GM19023 (cell line): ENCODE results near the gene UBE2Q2.
"Not testable (repeated sequence)": the region's sequence is repeated elsewhere in the genome, so short reads cannot be mapped to it uniquely, and the experiment has no call there.

Source experiments
- ATAC-seq: cut with Tn5 transposase; IDR thresholded peaks from one replicate; pipeline ENCODE4 v1.9.1; 2021; ENCODE audit warnings: mild to moderate bottlenecking, moderate library complexity; ENCODE audit not compliant: unreplicated experiment

UBE2Q2 gene

DNA sequence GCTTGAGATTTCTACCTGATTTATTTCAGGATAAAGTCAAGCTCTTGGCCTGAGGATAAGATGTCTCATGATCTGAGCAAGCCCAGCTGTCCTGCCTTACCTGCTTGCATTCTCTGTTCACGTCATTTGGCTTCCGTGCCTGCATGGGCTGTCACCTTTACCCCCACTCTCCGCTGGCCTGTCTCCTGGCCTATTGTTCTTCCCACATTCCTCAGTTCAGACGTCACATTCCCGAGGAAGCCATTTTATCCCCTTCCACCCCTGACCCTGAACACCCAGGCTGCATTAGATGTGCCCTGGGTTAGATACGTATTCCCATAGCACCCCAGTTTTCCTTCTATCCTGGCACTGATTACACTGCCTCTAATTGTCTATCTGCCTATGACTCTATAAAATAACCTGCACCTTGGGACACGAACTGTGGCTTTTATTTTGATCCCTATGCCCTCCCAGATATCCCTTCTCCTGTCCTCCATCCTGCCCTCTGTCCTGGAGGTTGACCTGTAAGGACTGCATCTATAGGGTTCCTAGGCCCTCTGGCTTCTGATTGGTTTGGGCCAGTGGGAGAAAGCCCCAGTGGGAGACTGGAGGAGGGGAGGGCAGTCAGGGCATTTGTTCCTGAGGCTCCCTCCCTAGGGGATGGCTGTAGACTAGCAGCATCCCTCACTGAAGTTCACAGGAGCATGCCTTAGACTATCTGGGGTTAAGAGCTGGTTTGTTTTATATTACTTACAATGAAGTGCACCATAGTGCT, 19.2 kb upstream of the UBE2Q2 start:
- no peak for ATAC-seq

GRCh38 chr15:75827691-75828090, 15.6 kb upstream of the UBE2Q2 start:
- no peak for ATAC-seq

DNA sequence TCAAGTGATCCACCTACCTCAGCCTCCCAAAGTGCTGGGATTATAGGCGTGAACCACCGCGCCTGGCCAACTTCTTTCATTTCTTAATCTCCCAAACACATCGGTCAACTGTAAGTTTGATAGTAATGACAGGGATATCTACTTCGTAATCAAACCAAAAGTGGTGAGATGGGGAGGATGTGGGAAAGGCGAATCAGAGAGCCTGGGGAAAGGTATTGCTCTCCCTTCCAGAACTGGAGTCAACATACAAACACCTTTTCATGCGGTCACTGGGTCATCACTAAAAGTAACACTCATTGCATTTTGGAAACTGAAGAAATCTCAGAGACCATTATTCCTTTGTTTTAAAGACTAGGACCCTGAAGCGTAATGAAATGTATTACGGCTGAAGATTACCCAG, 14.8 kb upstream of the UBE2Q2 start:
- ATAC-seq = no peak

DNA sequence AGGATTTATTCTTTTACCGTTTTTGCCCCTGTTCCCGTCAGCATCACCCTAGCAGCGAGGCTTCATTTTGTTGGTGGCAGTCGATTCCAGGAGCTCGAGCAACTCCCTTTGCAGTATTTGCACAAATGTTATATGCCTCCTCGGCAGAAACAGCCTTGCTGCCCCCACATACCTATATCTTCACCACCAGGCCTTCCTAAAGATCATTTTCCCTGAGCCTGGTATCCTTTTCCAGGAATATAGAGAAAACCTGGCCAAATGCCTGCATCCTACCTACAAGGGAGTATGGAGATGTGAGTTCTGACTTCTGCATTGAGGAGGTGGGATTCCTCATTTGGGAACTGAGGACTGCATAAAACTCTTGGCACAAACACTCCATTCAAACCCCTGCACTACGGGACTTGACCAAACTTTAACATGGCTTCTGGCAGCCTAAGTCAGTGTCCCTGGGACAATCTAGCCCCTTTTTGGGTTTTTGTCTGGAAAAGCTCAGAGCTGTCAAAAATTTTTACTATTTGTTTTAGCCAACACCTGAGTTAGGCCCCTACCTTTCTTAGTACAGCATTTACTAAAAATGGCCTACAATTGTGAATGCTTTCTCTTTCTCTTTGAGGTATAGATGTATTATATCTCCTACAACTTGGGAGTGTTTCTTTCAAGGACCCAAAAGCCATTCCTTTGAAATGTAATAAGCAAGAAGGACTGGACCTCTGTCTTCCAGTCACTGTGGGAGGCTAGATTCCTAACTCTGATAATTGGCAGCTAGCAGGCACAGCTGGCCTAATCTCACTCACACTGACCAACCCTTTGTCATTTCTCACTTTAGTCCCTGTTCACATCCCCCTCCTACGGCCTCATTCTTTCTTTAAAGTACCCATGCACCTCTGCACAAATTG, 12.1 kb upstream of the UBE2Q2 start:
- ATAC-seq = no peak

GRCh38 chr15:75831806-75832102, 11.5 kb upstream of the UBE2Q2 start:
- ATAC-seq = no peak

- ATAC-seq = no peak
Measured at GRCh38 chr15:75832114-75832513, 11.1 kb upstream of the UBE2Q2 start.

- ATAC-seq = no peak
Measured at GRCh38 chr15:75834021-75834420, 9.2 kb upstream of the UBE2Q2 start.

DNA sequence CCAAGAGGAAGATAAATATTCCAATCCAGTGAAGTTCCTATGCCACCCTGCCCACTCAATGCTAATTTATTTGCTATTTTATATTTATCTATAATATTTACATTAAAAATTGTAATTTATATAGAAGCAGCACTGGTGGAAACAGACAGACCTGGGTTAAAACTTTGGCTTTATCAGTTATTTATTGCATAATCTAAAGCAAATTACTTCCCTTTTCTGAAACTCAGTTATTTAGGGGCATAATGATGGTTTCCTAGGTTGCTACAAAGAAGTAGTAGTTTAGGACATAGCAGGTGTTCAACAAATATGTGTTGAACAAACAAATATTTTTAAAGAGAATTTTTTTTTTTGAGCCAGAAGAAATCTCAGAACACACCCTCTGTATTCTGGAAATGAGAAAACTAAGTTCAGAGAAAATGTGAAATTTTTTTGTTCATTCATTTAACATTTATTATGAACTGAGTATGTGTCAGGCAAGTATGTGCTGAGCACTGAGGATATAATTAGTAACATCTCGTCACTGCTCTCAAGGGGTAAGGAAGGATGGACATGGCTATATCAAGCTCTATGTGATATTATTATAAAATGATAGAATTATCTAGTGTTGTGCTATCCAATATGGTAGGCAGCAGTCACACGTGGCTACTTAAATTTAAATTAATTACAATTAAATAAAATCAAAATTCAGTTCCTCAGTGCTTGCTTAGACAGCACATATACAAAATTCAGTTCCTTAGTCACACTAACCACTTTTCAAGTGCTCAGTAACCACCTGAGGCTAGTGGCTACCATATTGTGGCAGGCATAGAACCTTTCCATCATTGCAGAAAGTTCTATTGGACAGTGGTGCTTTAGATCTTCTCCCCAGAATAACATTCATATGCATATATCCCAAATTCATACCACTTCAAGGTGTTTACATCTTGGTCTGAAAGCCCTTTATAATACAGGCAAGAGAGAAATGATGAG, 7.0 kb upstream of the UBE2Q2 start:
- no peak for ATAC-seq

- peak; percentile 67 for ATAC-seq
Measured at GRCh38 chr15:75836959-75837334, 6.3 kb upstream of the UBE2Q2 start.

DNA sequence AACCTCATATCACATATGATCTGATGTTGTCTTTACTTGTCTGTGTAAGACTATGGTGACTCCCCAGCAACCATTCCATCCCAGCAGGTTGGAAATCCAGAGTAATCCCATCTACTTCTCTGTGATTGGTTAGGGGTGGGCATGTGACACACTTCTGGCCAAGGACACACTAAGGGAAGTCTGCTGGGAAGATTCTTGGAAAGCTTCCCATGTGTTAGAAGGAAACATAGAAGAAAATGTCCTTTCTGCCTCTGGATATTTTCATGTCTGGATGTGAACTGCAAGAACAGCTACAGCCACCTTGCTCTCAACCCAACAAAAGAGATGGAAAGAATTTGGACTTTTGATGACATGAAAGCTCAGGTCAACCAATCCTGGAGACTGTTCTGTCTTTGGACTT, 2.6 kb upstream of the UBE2Q2 start:
- no peak for ATAC-seq

DNA sequence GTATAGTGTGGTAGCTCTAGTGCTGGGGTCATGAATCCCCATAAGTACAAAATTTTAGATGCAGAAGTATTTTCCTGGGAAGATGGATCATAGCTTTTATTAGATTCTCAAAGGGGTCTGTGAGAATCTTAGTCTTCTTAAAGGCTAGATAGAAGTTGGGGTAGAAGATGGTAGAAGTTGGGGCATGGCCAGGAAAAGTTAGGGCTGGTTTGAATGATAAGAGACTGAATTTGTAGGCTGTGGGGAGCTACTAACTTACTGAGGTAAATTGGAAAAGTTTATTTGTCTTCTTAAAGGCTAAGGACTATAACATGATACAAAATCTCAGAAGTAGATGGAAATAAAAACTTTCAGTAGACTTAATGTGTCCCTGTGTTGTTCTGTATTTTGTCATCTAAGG, 1.6 kb upstream of the UBE2Q2 start:
- no peak for ATAC-seq

DNA sequence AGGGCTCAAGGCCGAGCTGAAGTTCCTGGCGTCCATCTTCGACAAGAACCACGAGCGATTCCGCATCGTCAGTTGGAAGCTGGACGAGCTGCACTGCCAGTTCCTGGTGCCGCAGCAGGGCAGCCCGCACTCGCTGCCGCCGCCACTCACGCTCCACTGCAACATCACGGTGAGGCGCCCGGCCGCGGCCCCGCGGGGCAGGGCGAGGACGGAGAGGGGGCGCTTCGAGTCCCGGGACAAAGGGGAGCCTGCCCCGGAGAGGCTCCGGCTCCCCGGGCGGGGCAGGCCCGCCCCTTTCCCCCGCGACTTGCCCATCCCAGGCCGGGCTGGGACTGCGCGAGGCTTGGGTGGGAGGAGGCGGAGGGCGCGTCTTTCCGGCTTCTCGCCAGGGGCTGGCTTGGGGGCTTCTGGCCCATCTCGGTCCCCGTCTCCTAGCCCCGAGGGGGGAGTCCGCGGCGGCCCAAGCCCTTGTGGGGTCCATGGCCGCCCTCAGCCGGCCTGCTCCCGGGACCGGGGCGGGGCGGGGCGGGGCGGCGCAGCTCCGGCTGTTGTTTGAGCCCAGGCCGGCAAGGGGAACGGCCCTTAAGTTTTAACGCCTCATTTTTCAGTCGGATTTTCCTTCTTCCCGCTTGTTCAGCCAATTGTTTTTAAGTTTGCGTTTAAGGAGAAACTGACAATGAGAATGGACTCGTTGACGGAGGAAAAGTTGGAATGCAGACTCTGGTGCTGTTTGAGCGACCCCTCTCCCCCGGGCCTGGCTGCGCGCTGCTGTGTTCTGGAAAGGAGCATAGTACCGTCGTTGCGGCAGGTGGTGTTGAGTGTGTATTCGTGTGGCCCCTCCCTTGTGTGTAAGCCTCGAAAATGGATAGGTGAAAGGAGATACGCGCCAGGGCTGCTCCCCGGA, 683 bp downstream of the UBE2Q2 start:
- peak; percentile 54 for ATAC-seq

- ATAC-seq = no peak
Measured at GRCh38 chr15:75844629-75845335, 1.5 kb downstream of the UBE2Q2 start.

- ATAC-seq = no peak
Measured at GRCh38 chr15:75849167-75849566, 5.9 kb downstream of the UBE2Q2 start.

- no peak for ATAC-seq
Measured at GRCh38 chr15:75850708-75851107, 7.5 kb downstream of the UBE2Q2 start.

DNA sequence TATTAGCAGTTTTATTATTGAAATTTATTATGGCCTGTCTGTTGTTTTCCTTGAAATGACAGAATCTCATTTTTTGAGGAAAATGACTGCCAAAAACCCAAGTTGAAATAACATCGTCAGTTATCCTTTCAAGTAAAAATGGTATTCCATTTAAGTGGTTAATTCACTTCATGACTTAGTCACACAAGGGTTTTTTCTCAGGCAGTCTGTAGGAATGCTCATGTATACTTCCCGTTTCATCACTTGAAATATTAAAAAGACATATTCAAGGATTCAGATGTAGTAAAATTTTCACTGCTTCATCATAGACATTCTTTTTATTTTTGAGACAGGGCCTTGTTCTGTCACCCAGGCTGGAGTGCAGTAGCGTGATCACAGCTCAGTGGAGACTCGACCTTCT, 8.3 kb downstream of the UBE2Q2 start:
- ATAC-seq = not testable (repeated sequence)

DNA sequence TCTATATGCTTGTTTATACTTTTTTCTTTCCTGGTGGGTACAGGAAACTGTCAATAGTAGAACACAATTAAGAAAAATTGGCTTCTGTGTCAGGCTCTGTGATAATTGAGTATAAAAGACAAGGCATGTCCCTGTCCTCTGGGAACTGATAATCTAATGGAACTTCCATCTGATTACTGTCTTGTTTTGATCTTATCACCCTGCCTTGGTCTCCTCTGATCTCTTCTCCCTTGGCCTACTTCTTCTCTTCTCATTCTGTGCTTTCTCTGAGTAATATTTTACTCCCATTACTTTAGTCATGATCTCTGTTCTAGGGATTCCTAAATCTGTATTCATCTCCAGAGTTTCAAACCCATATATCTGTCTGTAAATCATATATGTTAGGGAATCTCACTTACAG, 14.6 kb downstream of the UBE2Q2 start:
- no peak for ATAC-seq

DNA sequence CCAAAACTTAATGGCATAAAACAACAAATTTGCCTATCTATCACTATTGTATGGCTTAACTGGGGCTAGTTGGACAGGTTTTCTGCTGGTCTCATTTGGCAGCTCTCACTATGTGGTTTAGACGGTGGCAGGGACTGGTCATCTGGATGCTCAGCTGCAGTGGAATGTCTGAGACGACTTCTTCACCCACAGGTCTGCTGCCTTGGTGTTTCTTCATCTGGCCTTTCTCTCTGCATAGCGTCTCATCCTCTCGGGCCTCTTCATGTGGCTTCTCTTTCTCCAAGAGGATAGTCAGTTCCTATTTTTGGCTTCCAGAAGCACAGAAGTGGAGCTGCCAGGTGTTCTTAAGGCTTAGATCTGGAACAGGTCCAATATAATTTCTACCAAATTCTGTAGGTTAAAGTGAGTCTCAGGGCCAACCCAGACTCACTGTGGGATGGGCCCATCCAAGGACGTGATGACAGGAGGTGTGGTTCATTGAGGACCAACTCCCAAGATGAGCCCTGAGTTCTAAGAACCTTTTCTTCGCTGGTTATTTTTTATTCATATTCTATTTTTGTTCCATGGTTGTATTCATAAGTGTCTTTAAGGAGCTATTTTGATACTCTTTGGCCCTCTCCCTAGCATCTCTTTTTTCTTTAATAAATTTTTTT, 18.6 kb downstream of the UBE2Q2 start:
- no peak for ATAC-seq

DNA sequence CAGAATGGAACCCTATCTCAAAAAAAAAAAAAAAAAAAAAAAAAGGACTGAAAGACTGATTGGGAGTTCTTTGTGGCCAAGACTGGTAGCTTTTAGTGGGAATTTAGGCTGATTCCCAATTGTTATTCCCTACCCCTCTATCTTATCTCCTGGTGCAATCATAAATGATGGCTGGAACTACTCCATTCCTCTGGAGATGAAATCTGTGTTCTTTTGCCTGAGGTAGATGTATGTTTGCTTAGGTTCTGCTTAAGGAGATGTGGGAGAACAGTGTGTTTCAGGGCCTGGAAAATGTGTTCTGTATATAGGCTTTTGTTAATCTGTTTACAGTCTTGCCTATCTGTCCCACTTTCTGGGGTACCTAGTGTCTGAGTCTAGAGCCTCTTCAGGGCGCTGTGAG, 19.5 kb downstream of the UBE2Q2 start:
- no peak for ATAC-seq
